ENCODE measurements around the gene ZBED1. TPM values are rescaled to one million over a fixed set of nuclear protein-coding genes. Genes with fewer than 3 reads are reported as not detected.

ZBED1 gene
- total RNA-seq, 1 experiment from 2014 or later: 45.1 TPM

- Mint-ChIP-seq H3K4me3 (no peak overlapping the region), H3K36me3 (peaks cover 34% of the 10 kb centered on the region), H3K27me3 (ENCODE audit: low read depth) (no peaks in the 10 kb centered on the region), H3K9me3 (peaks cover 30% of the 10 kb centered on the region), H3K4me1 (peaks cover 24% of the 10 kb centered on the region), H3K27ac (peak overlapping the region; percentile 57; the same call in 1 of the 2 replicates)
- ATAC-seq: no peak
- ChIA-PET POLR2A (no interaction called here), CTCF (no interaction called here)
- no peak for DNase-seq (ENCODE audit: low spot score)
- no peak for TF ChIP-seq E2F4 (CRISPR knock-in tag; IDR thresholded peaks at IDR 0.05; ENCODE audit: borderline replicate concordance, low read depth)
- no peak for TF ChIP-seq IRF2 (CRISPR knock-in tag; IDR thresholded peaks at IDR 0.05; ENCODE audit: borderline replicate concordance, low read depth)
- no peak for TF ChIP-seq PREB (CRISPR knock-in tag; IDR thresholded peaks at IDR 0.05; ENCODE audit: borderline replicate concordance)
- TF ChIP-seq MLX (CRISPR knock-in tag; IDR thresholded peaks at IDR 0.05): no peak
- no peak for TF ChIP-seq ZNF396 (CRISPR knock-in tag; IDR thresholded peaks at IDR 0.05; ENCODE audit: borderline replicate concordance)
- TF ChIP-seq ATF6 (CRISPR knock-in tag; IDR thresholded peaks at IDR 0.05): no peak
- no peak for TF ChIP-seq KAT7 (CRISPR knock-in tag; IDR thresholded peaks at IDR 0.05; ENCODE audit: borderline replicate concordance)
- TF ChIP-seq HMGA2 (CRISPR knock-in tag; IDR thresholded peaks at IDR 0.05): no peak
- TF ChIP-seq ATF3 (CRISPR knock-in tag; conservative IDR thresholded peaks at IDR 0.05): no peak
- no peak for TF ChIP-seq NR2C2 (CRISPR knock-in tag; IDR thresholded peaks at IDR 0.05)
- no peak for TF ChIP-seq FOXP1 (CRISPR knock-in tag; IDR thresholded peaks at IDR 0.05; ENCODE audit: borderline replicate concordance)
- TF ChIP-seq ARID4B (CRISPR knock-in tag; IDR thresholded peaks at IDR 0.05; ENCODE audit: borderline replicate concordance): no peak
- TF ChIP-seq STAT6 (CRISPR knock-in tag; conservative IDR thresholded peaks at IDR 0.05; ENCODE audit: low read depth): no peak
- TF ChIP-seq NFYB (CRISPR knock-in tag; conservative IDR thresholded peaks at IDR 0.05; ENCODE audit: low read depth): no peak
- no peak for TF ChIP-seq EMX1 (CRISPR knock-in tag; IDR thresholded peaks at IDR 0.05)
- TF ChIP-seq GTF2I (CRISPR knock-in tag; conservative IDR thresholded peaks at IDR 0.05): no peak
- TF ChIP-seq ZNF317 (CRISPR knock-in tag; IDR thresholded peaks at IDR 0.05; ENCODE audit: borderline replicate concordance, low read depth): no peak
- no peak for TF ChIP-seq ZNF423 (CRISPR knock-in tag; IDR thresholded peaks at IDR 0.05)
- no peak for TF ChIP-seq ZNF671 (CRISPR knock-in tag; IDR thresholded peaks at IDR 0.05)
Observed at GRCh38 chrX:2449135-2449886, 51.5 kb downstream of the ZBED1 start.
